ENCODE data around the gene PAX3.

PAX3 gene

GRCh38 chr2:222257645-222258044 lies 41.2 kb downstream of the PAX3 start:
- no peak for TF ChIP-seq CTCF (conservative IDR thresholded peaks at IDR 0.05)
- H3K27ac ChIP-seq, result no peak overlapping the region

- no peak for TF ChIP-seq CTCF (conservative IDR thresholded peaks at IDR 0.05)
- no peak overlapping the region for H3K27ac ChIP-seq
Measured at GRCh38 chr2:222256250-222256649, 42.5 kb downstream of the PAX3 start.

GRCh38 chr2:222255090-222255489 lies 43.7 kb downstream of the PAX3 start:
- TF ChIP-seq CTCF (conservative IDR thresholded peaks at IDR 0.05), result no peak
- H3K27ac ChIP-seq, result no peak overlapping the region

GRCh38 chr2:222250313-222250712 lies 48.5 kb downstream of the PAX3 start:
- no peak for TF ChIP-seq CTCF (conservative IDR thresholded peaks at IDR 0.05)
- H3K27ac ChIP-seq, result no peak overlapping the region

GRCh38 chr2:222249444-222249843 lies 49.4 kb downstream of the PAX3 start:
- H3K27ac ChIP-seq, result no peak overlapping the region
- TF ChIP-seq CTCF (conservative IDR thresholded peaks at IDR 0.05), result no peak

GRCh38 chr2:222248818-222249217 lies 50.0 kb downstream of the PAX3 start:
- TF ChIP-seq CTCF (conservative IDR thresholded peaks at IDR 0.05), result no peak
- H3K27ac ChIP-seq, result no peak overlapping the region

GRCh38 chr2:222248256-222248655 lies 50.5 kb downstream of the PAX3 start:
- H3K27ac ChIP-seq, result no peak overlapping the region
- TF ChIP-seq CTCF (conservative IDR thresholded peaks at IDR 0.05), result no peak

- no peak overlapping the region for H3K27ac ChIP-seq
- TF ChIP-seq CTCF (conservative IDR thresholded peaks at IDR 0.05), result no peak
Measured at GRCh38 chr2:222242532-222242931, 56.3 kb downstream of the PAX3 start.
